Activated T-cell treated with anti-CD3 and anti-CD28 coated beads for 24 hours (primary cell): Measurements from ENCODE around the gene ITLN2.
"Not testable (repeated sequence)": the region's sequence is repeated elsewhere in the genome, so short reads cannot be mapped to it uniquely, and the experiment has no call there.

Experiments
- DNase-seq: peaks from one replicate; pipeline ENCODE4 v3.0.0-alpha.2; 2020; ENCODE audit warnings: low read depth

The ITLN2 gene

DNA sequence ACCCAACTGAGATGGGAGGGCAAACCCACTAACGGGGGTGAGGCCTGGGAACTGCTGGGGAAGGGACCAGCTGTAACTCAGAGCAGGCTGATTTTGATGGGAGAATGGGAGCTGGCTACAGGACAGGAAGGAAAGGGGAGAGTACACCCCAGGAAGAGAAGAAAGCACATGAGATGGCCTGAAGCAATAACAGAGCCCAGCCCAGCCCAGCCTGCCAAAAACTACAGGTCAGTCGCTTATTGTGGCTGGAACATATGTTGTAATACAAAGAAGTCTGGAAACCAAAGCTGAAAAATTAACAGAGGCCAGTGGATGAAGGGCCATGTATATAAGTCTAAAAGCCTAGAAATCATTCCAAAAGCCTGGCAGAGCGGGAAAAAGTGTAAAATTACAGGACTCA, 1.6 kb downstream of the ITLN2 start:
- DNase-seq, result no peak

DNA sequence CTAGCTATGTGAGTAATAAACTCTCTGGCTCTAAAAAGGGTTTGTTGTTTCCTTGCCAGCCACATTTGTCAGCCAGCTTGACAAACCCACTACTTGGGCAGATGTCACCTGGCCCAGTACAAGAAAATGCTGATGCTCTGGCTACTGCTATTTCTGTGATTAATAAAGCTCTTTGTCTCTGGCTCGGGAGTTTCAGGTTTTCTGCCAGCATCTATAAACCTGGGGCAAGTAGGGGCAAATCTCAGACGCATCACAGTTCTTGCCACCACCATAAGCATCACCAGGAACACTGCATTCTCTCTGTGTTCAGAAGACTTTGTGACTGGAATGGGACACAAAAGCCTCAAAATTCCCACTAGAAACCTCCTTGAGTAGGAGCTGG, 2.5 kb downstream of the ITLN2 start:
- no peak for DNase-seq

DNA sequence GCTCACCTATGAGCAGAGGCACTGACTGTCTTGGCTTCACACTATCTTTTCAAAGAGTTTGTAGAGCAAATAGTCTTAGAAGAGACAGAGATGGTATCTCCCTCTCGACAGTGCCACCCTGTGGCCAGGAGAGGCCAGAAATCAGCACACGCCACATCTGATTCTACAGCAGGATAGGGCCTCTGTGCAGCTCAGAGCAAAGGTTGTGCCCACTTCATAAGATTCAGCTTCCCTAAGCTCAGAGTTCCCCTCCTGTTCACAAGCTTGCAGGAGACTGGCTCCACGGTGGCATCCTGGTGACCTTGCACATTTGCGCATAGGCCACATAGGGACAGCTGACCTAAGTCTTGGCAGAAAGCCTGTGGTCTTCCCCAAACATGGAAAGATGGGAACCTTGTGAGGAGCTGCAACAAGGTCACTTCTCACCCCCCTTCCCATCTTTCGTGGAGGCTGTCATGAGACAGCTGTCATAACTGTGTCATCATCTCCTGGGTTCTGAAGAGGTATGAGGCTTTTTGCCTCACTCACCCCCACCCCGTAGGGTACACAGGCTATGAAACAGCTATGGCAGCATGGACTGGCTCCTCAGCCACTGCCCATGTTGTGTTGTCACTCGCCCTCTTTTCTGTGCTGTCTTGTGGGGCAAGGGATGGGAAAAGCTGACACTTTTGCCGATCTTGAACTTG, 3.0 kb downstream of the ITLN2 start:
- DNase-seq, result peak; percentile 64

DNA sequence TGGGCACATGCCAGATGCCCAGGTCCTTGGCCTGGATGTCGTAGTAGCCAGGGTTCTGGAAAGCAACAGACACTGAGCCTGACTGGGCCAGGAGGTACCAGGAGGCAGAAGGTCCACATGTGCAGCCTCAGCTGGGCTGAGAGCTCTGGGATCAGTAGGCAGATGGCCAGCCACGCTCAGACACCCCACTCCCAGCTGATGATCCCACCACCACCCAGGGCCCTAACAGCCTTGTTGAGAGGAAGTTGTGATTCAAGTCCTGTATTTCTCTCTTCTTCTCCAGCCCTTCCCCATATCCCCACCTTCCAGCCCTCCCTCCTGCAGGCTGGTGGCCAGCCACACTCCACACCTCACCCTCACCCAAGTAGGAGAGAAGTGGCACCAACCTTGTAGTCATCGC, 4.0 kb downstream of the ITLN2 start:
- DNase-seq, result no peak

DNA sequence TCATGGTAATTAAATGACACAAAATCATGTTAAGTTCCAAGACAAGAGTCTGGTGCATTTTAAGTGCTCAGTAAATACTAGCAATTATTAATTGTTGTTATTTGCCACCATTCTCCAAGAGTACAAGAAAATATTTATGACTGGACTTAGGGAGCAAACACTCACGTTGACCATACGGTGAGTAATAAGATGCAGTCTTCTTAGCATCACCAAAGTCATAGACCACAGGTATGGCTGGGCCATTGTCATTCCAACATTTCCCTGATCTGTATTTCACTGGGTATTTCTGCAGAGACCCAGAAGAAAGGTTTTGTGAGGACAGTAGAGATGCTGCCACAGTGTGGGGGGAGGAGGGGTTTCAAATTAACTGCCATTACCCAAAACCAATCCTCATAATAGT, 4.7 kb downstream of the ITLN2 start:
- no peak for DNase-seq

DNA sequence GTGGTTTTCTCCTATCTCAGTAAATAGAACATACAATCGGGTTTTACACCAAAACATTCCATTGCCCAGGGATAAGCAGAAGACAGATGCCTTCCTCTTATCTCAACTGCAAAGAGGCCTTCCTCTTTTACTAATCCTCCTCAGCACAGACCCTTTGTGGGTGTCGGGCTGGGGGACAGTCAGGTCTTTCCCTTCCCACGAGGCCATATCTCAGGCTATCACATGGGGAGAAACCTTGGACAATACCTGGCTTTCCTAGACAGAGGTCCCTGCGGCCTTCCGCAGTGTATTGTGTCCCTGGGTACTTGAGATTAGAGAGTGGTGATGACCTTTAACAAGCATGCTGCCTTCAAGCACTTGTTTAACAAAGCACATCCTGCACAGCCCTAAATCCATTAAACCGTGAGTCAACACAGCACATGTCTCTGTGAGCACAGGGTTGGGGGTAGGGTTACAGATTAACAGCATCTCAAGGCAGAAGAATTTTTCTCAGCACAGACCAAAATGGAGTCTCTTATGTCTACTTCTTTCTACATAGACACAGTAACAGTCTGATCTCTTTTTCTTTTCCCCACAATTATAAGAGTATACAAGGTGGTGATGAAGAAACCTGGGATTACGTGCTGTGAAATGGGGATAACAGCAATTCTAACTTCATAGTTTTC, 5.3 kb downstream of the ITLN2 start:
- not testable (repeated sequence) for DNase-seq

DNA sequence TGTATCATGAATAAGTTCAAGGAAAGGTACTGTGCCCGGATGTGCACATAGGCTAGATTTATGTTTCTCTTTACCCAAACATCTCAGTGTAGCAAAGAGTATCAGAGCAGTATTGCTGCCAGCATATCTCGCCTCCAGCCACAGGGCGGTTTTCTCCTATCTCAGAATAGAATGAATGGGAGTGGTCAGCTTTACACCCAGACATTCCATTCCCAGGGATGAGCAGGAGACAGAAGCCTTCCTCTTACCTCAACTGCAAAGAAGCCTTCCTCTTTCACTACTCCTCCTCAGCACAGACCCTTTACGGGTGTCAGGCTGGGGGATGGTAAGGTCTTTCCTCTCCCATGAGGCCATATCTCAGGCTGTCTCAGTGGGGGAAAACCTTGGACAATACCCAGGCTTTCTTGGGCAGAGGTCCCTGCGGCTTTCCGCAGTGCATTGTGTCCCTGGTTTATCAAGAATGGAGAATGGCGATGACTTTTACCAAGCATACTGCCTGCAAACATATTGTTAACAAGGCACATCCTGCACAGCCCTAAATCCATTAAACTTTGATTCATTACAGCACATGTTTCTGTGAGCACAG, 7.3 kb downstream of the ITLN2 start:
- DNase-seq, result not testable (repeated sequence)

DNA sequence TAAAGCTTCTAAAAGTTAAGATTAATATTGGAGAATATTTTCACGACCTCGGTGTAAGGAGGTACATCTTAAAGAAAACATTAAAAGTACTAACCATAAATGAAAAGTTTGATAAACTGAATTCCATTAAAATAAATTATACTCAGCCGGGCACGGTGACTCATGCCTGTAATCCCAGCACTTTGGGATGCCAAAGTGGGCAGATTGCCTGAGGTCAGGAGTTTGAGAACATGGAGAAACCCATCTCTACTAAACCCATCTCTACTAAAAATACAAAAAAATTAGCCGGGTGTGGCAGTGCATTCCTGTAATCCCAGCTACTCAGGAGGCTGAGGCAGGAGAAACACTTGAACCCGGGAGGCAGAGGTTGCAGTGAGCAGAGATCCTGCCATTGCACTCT, 8.7 kb downstream of the ITLN2 start:
- DNase-seq, result not testable (repeated sequence)

DNA sequence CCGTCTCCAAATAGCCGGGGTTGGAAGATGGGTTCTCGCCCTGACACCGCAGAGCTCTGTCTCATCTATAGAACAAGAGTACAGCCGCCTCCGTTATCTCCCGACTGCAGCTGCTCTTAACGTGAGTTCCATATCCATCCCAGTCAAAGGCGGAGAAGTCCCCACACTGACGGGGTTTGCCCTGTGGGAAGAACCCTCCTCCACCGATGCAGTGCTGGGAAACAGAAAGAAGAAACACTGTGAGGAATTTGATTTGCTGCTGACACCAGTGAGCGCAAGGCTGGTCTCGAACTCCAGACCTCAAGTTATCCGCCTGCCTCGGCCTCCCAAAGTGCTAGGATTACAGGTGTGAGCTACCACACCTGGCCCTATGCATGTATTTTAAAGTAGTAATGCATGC, 9.5 kb downstream of the ITLN2 start:
- no peak for DNase-seq

DNA sequence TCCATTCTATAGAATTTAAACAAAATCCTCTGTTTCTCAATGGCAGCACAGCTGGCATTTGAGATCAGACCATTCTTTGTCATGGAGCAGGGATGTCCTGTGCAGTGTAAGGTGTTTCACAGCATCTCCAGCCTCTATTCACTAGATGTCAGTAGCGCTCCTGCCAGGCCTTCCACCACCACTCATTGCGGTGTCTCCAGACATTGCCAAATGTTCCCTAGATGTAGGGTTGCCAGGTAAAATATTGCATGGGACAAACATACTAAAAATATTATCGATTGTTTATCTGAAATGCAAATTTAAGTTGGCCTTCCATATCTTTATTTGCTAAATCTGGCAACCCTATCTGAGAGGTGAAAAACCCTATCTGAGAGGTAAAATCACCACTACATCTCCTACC, 11.7 kb downstream of the ITLN2 start:
- no peak for DNase-seq

DNA sequence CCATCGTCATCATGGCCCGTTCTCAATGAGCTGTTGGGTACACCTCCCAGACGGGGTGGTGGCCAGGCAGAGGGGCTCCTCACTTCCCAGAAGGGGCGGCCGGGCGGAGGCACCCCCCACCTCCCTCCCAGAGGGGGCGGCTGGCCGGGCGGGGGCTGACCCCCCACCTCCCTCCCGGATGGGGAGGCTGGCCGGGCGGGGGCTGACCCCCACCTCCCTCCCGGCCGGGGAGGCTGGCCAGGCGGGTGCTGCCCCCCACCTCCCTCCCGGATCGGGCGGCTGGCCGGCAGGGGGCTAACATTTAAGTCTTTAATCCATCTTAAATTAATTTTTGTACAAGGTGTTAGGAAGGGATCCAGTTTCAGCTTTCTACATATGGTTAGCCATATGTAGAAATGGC, 17.9 kb downstream of the ITLN2 start:
- DNase-seq, result not testable (repeated sequence)

DNA sequence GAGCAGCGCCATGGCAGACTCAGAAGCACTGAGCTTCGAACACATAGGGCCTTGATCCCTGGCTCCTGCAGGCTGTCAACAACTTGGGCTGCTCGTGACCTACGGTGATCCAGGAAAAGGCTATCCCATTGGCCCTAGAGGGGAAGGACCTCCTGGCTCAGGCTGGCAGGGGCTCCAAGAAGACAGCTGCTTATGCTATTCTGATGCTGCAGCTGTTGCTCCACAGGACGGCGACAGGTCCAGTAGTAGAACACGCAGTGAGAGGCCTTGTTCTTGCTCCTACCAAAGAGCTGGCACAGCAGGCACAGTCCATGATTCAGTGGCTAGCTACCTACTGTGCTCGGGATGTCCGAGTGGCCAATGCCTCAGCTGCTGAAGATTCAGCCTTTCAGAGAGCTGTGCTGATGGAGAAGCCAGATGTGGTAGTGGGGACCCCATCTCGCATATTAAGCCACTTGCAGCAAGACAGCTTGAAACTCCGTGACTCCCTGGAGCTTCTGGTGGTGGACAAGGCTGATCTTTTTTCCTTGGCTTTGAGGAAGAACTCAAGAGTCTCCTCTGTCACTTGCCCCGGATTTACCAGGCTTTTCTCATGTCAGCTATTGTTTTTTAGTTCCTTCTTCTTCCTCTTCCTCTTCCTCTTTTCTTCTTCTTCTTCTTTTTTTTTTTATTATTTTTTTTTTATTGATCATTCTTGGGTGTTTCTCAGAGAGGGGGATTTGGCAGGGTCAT, 18.9 kb downstream of the ITLN2 start:
- no peak for DNase-seq

DNA sequence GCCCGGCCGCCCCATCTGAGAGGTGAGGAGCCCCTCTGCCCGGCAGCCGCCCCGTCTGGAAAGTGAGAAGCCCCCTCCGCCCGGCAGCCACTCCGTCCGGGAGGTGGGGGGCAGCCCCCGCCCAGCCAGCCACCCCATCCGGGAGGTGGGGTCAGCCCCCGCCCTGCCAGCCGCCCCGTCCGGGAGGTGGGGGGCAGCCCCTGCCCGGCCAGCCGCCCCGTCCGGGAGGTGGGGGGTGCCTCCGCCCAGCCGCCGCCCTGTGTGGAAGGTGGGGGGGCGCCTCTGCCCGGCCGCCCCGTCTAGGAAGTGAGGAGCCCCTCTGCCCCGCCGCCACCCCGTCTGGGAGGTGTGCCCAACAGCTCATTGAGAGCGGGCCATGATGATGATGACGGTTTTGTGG, 21.3 kb downstream of the ITLN2 start:
- DNase-seq, result not testable (repeated sequence)

DNA sequence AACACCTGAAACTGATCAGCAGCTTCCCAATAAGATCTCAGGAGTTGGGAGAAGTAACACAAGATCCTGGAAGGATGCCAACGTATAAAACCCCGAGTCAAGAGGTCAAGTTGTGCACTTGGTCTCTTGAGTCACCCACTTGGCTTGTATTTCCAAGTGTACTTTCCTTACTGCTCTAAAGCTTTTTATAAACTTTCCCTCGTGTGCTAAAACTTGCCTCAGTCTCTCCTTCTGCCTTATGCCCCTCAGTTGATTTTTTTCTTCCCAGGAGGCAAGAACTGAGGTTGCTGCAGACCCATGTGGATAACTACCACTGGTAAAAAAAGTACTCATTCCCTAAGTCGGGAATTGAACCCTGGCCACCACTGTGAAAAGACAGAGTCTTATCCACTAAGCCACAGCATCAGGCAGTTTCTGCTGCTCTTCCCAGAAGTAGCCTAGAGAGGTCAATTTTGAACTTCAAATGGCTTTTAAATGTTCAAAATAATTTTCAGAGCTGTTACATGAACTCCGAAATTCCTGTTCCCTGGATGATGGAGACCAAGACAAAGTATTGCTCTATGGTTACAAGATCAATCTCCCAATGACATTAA, 28.9 kb downstream of the ITLN2 start:
- DNase-seq, result no peak

DNA sequence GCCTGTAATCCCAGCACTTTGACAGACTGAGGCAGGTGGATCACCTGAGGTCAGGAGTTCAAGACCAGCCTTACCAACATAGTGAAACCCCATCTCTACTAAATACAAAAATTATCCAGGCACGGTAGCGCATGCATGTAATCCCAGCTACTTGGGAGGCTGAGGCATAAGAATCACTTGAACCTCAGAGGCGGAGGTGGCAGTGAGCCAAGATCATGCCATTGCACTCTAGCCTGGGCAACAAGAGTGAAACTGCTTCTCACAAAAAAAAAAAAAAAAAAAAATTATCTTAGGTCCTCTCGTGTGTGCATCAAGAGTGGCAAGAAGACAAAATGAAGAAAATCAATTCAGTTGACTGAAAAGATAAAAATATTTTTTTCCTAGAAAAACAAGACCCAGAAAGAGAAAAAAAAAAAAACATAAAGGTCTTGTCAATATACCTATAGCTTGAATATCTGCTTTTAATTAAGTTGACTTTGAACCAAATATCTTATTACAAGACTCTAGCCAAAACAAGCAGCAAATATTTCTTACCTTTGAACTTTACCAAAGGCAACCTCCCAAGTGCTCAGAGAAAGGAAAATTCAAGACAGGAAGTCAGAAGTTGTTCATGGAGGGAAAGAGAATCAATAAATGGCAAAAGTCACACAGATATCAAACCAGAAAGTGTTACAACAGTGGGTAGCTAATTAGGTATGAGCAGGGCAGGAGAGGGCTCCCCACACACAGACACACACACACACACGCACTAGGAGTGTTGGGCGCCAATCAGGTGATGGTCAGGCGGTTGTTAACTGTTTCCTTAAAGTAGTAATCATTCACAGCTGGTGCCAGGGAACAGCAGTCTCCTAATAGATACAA, 29.6 kb downstream of the ITLN2 start:
- no peak for DNase-seq

DNA sequence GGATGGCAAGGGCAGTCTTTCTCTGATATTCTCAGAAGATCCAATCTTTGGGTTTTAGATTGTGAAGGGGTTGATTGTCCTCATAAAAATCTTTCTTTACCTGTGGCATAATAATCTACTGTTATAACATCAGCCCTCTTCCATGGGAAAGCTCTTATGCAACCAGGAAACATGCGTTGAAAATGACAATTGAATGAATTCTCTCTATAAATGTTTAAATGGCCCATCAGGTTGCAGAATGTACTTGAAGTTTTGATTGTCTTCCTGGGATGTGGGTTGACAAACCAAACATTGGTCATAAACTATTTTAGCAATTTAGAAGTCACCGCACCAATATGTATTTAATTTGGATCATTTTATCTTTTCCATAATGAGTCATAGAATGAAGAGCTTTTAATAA, 37.9 kb downstream of the ITLN2 start:
- DNase-seq, result no peak

DNA sequence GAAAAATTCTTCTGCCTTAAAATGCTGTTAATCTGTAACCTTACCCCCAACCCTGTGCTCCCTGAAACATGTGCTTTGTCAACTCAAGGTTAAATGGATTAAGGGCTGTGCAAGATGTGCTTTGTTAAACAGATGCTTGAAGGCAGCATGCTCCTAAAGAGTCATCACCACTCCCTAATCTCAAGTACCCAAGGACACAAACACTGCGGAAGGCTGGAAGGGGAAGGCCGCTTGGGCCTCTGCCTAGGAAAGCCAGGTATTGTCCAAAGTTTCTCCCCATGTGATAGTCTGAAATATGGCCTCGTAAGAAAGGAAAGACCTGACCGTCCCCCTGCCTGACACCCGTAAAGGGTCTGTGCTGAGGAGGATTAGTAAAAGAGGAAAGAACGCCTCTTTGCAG, 41.4 kb downstream of the ITLN2 start:
- DNase-seq, result not testable (repeated sequence)

DNA sequence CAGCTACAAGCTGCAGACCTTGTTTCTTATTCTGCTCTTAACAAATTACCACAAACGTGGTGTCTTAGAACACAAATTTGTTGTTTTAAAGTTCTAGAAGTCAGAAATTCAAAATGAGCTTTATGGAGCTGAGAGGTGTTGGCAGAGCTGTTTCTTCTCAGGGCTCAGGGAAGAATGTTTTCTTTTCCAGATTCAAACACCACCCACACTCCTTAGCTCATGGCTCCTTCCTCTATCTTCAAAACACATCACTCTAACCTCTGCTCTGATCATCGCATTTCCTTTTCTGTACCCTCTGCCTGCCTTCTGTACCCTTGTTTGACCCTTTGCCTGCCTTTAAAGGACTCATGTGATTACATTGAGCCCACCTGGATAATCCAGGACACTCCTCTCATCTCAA, 42.7 kb downstream of the ITLN2 start:
- DNase-seq, result no peak

DNA sequence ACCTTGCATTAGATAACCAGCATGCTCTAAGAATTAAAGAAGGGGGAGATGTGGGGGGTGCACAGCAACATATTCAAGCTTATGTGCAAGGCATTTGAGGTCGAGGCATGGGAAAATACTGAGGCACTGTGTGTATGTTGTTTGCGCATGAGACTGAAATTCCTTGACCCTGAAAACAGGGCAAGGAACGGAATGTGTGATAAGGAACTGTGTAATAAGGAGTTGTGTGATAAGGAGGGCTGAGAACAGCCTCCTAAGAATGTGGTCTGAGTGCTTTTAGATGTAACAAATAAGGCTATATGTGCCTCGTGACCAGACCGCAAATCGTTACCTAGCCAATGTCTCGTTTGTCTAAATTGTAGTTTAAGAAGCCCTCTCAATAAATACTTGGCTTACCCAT, 43.2 kb downstream of the ITLN2 start:
- no peak for DNase-seq

DNA sequence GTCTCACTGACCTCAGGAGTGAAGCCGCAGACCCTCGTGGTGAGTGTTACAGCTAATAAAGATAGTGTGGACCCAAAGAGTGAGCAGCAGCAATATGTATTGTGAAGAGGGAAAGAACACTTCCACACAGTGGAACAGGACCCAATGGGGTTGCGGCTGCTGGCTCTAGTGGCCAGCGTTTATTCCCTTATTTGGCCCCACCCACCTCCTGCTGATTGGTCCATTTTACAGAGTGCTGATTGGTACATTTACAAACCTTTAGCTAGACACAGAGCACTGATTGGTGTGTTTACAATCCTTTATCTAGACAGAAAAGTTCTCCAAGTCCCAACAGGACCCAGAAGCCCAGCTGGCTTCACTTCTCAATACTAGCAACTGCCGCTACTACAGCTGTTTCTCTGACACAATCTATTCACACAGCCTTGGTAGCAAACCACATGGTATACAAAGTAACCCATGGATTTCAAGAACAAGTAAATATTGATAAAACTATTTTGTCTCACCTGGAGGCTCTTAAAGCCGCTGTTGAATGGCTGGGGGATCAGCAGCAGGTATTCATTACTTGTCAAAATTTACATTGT, 44.3 kb downstream of the ITLN2 start:
- DNase-seq, result no peak

DNA sequence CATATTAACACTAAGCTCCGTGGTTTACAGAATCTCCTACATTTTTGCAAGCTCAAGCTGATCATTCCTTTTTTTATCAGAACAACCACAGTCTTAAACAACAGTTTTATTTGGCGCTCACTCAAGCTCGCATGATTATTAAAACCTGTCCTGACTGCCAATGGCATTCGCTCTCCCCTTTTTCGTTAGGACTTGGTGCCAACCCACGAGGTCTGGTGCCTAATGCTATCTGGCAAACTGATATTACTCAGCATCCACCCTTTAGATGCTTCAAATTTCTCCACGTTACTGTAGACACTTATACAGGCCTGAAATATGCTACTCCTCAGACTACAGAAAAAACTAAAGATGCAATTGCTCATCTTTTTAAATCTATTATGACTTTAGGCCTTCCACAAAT, 46.6 kb downstream of the ITLN2 start:
- DNase-seq, result no peak
